GM06990 (cell line): ENCODE data around the gene SV2B.

Experiments
- DNase-seq: peaks from one replicate; pipeline ENCODE4 v3.0.0-alpha.2; 2011; ENCODE audit not compliant: insufficient read length; ENCODE audit errors: extremely low read depth
- H3K27me3 ChIP-seq: replicated peaks from 2 replicates; pipeline ENCODE4 v1.6.0; 2011; ENCODE audit warnings: low read length; ENCODE audit not compliant: control insufficient read depth, insufficient read depth
- H3K36me3 ChIP-seq: 2 replicates; pipeline ENCODE4 v1.5.1; 2011; ENCODE audit warnings: low read length; ENCODE audit not compliant: control insufficient read depth, insufficient read depth
- H3K4me3 ChIP-seq: replicated peaks from 2 replicates; pipeline ENCODE4 v1.5.1; 2011; ENCODE audit warnings: low read depth, mild to moderate bottlenecking, control low read depth, low read length
- CTCF ChIP-seq: IDR thresholded peaks from 2 replicates; pipeline ENCODE4 v1.5.1; 2011; ENCODE audit warnings: low read length, control low read depth, mild to moderate bottlenecking, inconsistent platforms; ENCODE audit not compliant: insufficient read depth, poor library complexity, severe bottlenecking

Gene SV2B

GRCh38 chr15:91208371-91208770, 108.3 kb downstream of the SV2B start:
- DNase-seq = no peak
- H3K36me3 ChIP-seq = no peaks in the 10 kb centered on the region
- no peak overlapping the region for H3K4me3 ChIP-seq
- TF ChIP-seq CTCF = no peak
- H3K27me3 ChIP-seq = peaks cover 1% of the 10 kb centered on the region

- DNase-seq = no peak
- Histone ChIP-seq H3K27me3 (peaks cover 1% of the 10 kb centered on the region), H3K36me3 (no peaks in the 10 kb centered on the region), H3K4me3 (no peak overlapping the region)
- no peak for TF ChIP-seq CTCF
These were observed 109.3 kb downstream of the SV2B start for GRCh38 chr15:91209318-91209717.

- TF ChIP-seq CTCF = no peak
- H3K27me3 ChIP-seq = peaks cover 1% of the 10 kb centered on the region
- H3K36me3 ChIP-seq = no peaks in the 10 kb centered on the region
- H3K4me3 ChIP-seq = no peak overlapping the region
- DNase-seq = no peak
These were observed 109.7 kb downstream of the SV2B start for GRCh38 chr15:91209726-91210125.

- no peak for DNase-seq
- Histone ChIP-seq H3K36me3 (no peaks in the 10 kb centered on the region), H3K27me3 (no peaks in the 10 kb centered on the region; the same call in none of the 2 replicates), H3K4me3 (no peak overlapping the region)
- no peak for TF ChIP-seq CTCF
These were observed 114.9 kb downstream of the SV2B start for GRCh38 chr15:91214675-91215590.

GRCh38 chr15:91216000-91216399, 115.9 kb downstream of the SV2B start:
- Histone ChIP-seq H3K4me3 (no peak overlapping the region), H3K27me3 (no peaks in the 10 kb centered on the region; the same call in 1 of the 2 replicates), H3K36me3 (no peaks in the 10 kb centered on the region)
- no peak for DNase-seq
- no peak for TF ChIP-seq CTCF
